22Rv1 (cell line): ENCODE results near the gene WDR4.

Experiments used
- H3K27ac ChIP-seq: fragments of 450-650 bp; 2 replicates; pipeline ENCODE4 v1.5.1; 2017
- CTCF ChIP-seq: fragments of 450-650 bp; IDR thresholded peaks from 2 replicates; pipeline ENCODE4 v1.5.1; 2017; ENCODE audit warnings: mild to moderate bottlenecking
- ZFX ChIP-seq: fragments of 450-650 bp; IDR thresholded peaks from 2 replicates; pipeline ENCODE4 v1.6.1; 2017; ENCODE audit warnings: antibody characterized with exemption, borderline replicate concordance

WDR4 gene

GRCh38 chr21:42855171-42855936 is 24.0 kb downstream of the WDR4 start:
- H3K27ac ChIP-seq, result no peak overlapping the region
- TF ChIP-seq CTCF (no peak), ZFX (no peak)

- no peak overlapping the region for H3K27ac ChIP-seq
- TF ChIP-seq ZFX, result no peak
- TF ChIP-seq CTCF, result no peak
Measured at GRCh38 chr21:42854246-42855010, 24.9 kb downstream of the WDR4 start.

- no peak for TF ChIP-seq CTCF
- H3K27ac ChIP-seq, result no peak overlapping the region
Measured at GRCh38 chr21:42853621-42854020, 25.7 kb downstream of the WDR4 start.

- no peak for TF ChIP-seq CTCF
- H3K27ac ChIP-seq, result no peak overlapping the region
Measured at GRCh38 chr21:42852925-42853570, 26.3 kb downstream of the WDR4 start.

- no peak overlapping the region for H3K27ac ChIP-seq
- TF ChIP-seq ZFX, result no peak
- TF ChIP-seq CTCF, result no peak
Measured at GRCh38 chr21:42851812-42852665, 27.3 kb downstream of the WDR4 start.

- H3K27ac ChIP-seq, result no peak overlapping the region
- TF ChIP-seq ZFX, result no peak
- peak; percentile 81 for TF ChIP-seq CTCF
Measured at GRCh38 chr21:42850866-42851391, 28.4 kb downstream of the WDR4 start.
